Measurements from ENCODE around the gene ALOXE3. TPM values are rescaled to one million over a fixed set of nuclear protein-coding genes. Genes with fewer than 3 reads are reported as not detected.
A peak's percentile ranks its signal among the peaks of the same experiment; 100 is the strongest.

Gene ALOXE3
- total RNA-seq, 1 experiment from 2014 or later, result 0.13 TPM

DNA sequence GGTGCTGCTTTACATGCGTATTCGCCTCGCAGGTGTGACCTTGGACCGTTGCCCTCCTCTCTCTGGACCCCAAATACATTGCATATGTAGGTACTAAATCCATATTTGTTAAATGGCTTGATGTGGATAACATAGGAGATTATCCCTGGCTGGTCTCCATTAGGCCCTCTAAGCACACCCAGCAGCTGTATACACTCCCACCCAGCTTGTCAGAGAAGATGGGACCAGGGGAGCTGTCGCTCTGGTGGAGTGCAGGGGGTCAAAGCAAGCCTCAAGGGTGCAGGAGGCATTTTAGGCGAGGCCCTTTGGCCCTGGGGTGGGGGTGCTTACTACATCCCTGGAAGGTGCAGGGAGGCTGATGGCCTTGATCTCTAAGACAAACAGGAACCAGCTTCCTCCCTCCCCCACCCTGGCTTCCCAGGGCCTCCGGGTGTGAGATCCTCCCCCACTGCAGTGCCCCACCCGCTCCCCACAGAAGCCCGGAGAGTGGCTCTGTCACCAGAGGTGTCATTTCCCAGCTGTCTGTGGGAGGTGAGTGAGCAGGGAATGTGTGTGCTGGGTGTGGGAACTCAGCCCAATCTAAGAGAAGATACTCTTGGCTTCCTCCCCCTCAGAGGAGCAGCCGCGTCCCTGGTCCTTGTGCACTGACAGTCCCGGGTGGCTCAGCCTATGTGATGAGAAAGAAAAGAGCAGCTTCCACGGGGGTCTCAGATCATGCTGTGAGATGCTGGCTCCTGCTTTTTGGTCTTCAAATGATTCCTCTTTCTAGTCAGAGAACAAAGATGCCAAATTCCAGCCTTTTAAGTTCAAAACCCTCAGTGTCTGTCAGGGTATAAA, 45.9 kb upstream of the ALOXE3 start:
- Histone ChIP-seq H2BK5ac (ENCODE audit: insufficient read length, low read length) (no peak overlapping the region), H2AFZ (ENCODE audit: low read length) (no peak overlapping the region), H3K23me2 (ENCODE audit: insufficient read length, low read depth, low read length, poor library complexity, severe bottlenecking) (peaks cover 13% of the 10 kb centered on the region), H3K4me1 (ENCODE audit: insufficient read depth, low read length) (peaks cover 3% of the 10 kb centered on the region; the same call in 1 of the 2 replicates), H3K23ac (ENCODE audit: insufficient read length, low read depth, low read length) (no peak overlapping the region), H4K5ac (ENCODE audit: insufficient read length, low read depth, low read length) (no peak overlapping the region), H3K27me3 (ENCODE audit: insufficient read depth, low read length) (no peaks in the 10 kb centered on the region), H3K79me1 (ENCODE audit: insufficient read depth, low read depth, low read length, poor library complexity, severe bottlenecking) (no peaks in the 10 kb centered on the region), H4K91ac (ENCODE audit: insufficient read length, low read depth, low read length) (no peak overlapping the region), H3K9me3 (ENCODE audit: control insufficient read depth, low read depth, low read length) (no peaks in the 10 kb centered on the region), H3K56ac (ENCODE audit: insufficient read length, low read depth, low read length) (no peak overlapping the region), H4K20me1 (ENCODE audit: control insufficient read depth, insufficient read depth, insufficient read length) (no peaks in the 10 kb centered on the region), H2AK5ac (ENCODE audit: insufficient read length, low read length) (no peak overlapping the region), H3T11ph (ENCODE audit: low read length) (no peak overlapping the region), H3K27ac (ENCODE audit: insufficient read length, low read depth, low read length) (peak overlapping the region; percentile 62), H3K79me2 (ENCODE audit: insufficient read depth, low read length) (no peaks in the 10 kb centered on the region), H2BK20ac (ENCODE audit: low read depth, low read length, poor library complexity, severe bottlenecking) (no peak overlapping the region), H2BK15ac (ENCODE audit: low read depth, low read length) (no peak overlapping the region), H3K18ac (ENCODE audit: insufficient read length, low read depth, low read length) (no peak overlapping the region), H2BK12ac (ENCODE audit: insufficient read length, low read depth, low read length) (no peak overlapping the region), H3K4me2 (ENCODE audit: insufficient read depth, insufficient read length, low read length) (peak overlapping the region; percentile 51), H3K14ac (ENCODE audit: insufficient read depth, low read length) (no peak overlapping the region), H3K9ac (ENCODE audit: extremely low read depth, insufficient read length, low read length) (no peak overlapping the region), H2BK120ac (ENCODE audit: low read depth, low read length, poor library complexity, severe bottlenecking) (no peak overlapping the region), H3K4ac (ENCODE audit: low read depth, low read length) (no peak overlapping the region), H4K8ac (replicated peaks; ENCODE audit: insufficient read length, low read depth, low read length) (no peak overlapping the region)
- TF ChIP-seq, protein P1, sequence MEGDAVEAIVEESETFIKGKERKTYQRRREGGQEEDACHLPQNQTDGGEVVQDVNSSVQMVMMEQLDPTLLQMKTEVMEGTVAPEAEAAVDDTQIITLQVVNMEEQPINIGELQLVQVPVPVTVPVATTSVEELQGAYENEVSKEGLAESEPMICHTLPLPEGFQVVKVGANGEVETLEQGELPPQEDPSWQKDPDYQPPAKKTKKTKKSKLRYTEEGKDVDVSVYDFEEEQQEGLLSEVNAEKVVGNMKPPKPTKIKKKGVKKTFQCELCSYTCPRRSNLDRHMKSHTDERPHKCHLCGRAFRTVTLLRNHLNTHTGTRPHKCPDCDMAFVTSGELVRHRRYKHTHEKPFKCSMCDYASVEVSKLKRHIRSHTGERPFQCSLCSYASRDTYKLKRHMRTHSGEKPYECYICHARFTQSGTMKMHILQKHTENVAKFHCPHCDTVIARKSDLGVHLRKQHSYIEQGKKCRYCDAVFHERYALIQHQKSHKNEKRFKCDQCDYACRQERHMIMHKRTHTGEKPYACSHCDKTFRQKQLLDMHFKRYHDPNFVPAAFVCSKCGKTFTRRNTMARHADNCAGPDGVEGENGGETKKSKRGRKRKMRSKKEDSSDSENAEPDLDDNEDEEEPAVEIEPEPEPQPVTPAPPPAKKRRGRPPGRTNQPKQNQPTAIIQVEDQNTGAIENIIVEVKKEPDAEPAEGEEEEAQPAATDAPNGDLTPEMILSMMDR (conservative IDR thresholded peaks at IDR 0.05), result no peak
- H3K4me3 Mint-ChIP-seq, result peak overlapping the region; percentile 86 to 95
- no peaks in the 10 kb centered on the region for H3K27me3 Mint-ChIP-seq (ENCODE audit: low read depth)
- DNase-seq, result peak; percentile 72
- peaks cover 38 to 42% of the 10 kb centered on the region in 2 experiments for H3K4me1 Mint-ChIP-seq
- no peaks in the 10 kb centered on the region for H3K9me3 Mint-ChIP-seq
- H3K36me3 Mint-ChIP-seq (ENCODE audit: insufficient read depth in 1 of 3, low read depth in 3 of 3), result peaks cover 10 to 26% (median 22%) of the 10 kb centered on the region in 3 experiments; a peak in 6 of 7 replicates
- peak overlapping the region; percentile 98 to 100 (median 99) for H3K27ac Mint-ChIP-seq
- WGBS (ENCODE audit: extremely low coverage, insufficient read length, low lambda C conversion rate), result no CpG with 5 or more reads among the region's 13 CpGs

All from H9 (cell line).